SK-N-SH treated with all-trans-retinoic acid at 6 μM for 48 hours (cell line): Measurements from ENCODE around the gene BRD1.

Experiments used
- CREB5 ChIP-seq: fragments of 250-450 bp; sonication (Bioruptor Pico); IDR thresholded peaks from 2 replicates; pipeline ENCODE4 v1.5.1; 2020; ENCODE audit warnings: low read depth, mild to moderate bottlenecking, moderate library complexity
- CSDC2 ChIP-seq: fragments of 250-450 bp; sonication (Bioruptor Pico); IDR thresholded peaks from 2 replicates; pipeline ENCODE4 v1.5.0; 2020; ENCODE audit warnings: mild to moderate bottlenecking, moderate library complexity
- ESRRG ChIP-seq: fragments of 250-450 bp; sonication (Bioruptor Pico); IDR thresholded peaks from 2 replicates; pipeline ENCODE4 v1.6.1; 2021; ENCODE audit warnings: mild to moderate bottlenecking
- GLIS3 ChIP-seq: fragments of 250-450 bp; sonication (Bioruptor Pico); IDR thresholded peaks from 2 replicates; pipeline ENCODE4 v1.5.0; 2020; ENCODE audit warnings: mild to moderate bottlenecking, moderate library complexity
- ISL1 ChIP-seq: fragments of 250-450 bp; sonication (Bioruptor Pico); IDR thresholded peaks from 2 replicates; pipeline ENCODE4 v2.1.2; 2022; ENCODE audit warnings: mild to moderate bottlenecking, moderate library complexity
- OSR1 ChIP-seq: fragments of 250-450 bp; sonication (Bioruptor Pico); IDR thresholded peaks from 2 replicates; pipeline ENCODE4 v1.8.0; 2022; ENCODE audit warnings: moderate library complexity, mild to moderate bottlenecking, inconsistent platforms
- PATZ1 ChIP-seq: fragments of 250-450 bp; sonication (Bioruptor Pico); IDR thresholded peaks from 2 replicates; pipeline ENCODE4 v1.8.0; 2020; ENCODE audit warnings: mild to moderate bottlenecking, moderate library complexity, borderline replicate concordance
- RARB ChIP-seq: fragments of 250-450 bp; sonication (Bioruptor Pico); IDR thresholded peaks from 2 replicates; pipeline ENCODE4 v1.8.0; 2021; ENCODE audit warnings: mild to moderate bottlenecking, moderate library complexity
- TCF4 ChIP-seq: fragments of 250-450 bp; sonication (Bioruptor Pico); IDR thresholded peaks from 2 replicates; pipeline ENCODE4 v1.8.0; 2021; ENCODE audit warnings: mild to moderate bottlenecking, moderate library complexity, borderline replicate concordance
- ZC3H10 ChIP-seq: fragments of 250-450 bp; sonication (Bioruptor Pico); IDR thresholded peaks from 2 replicates; pipeline ENCODE4 v1.5.1; 2021; ENCODE audit warnings: mild to moderate bottlenecking, moderate library complexity
- ZFP3 ChIP-seq: fragments of 250-450 bp; sonication (Bioruptor Pico); IDR thresholded peaks from 2 replicates; pipeline ENCODE4 v1.5.0; 2020; ENCODE audit warnings: mild to moderate bottlenecking, moderate library complexity
- ZFP30 ChIP-seq: fragments of 450-650 bp; formaldehyde crosslinking; IDR thresholded peaks from 2 replicates; pipeline ENCODE4 v1.5.0; 2022; ENCODE audit warnings: mild to moderate bottlenecking, moderate library complexity
- ZNF565 ChIP-seq: fragments of 450-650 bp; formaldehyde crosslinking; conservative IDR thresholded peaks from 2 replicates; pipeline ENCODE4 v1.5.0; 2020; ENCODE audit warnings: low read depth, mild to moderate bottlenecking, moderate library complexity

GRCh38 chr22:49784630-49784971 is 43.1 kb downstream of the BRD1 start:
- no peak for TF ChIP-seq ESRRG (CRISPR knock-in tag)
- TF ChIP-seq ZNF565 (CRISPR knock-in tag), result no peak
- no peak for TF ChIP-seq CSDC2
- no peak for TF ChIP-seq ISL1 (CRISPR knock-in tag)
- no peak for TF ChIP-seq OSR1 (CRISPR knock-in tag)
- no peak for TF ChIP-seq GLIS3 (CRISPR knock-in tag)
- no peak for TF ChIP-seq CREB5 (CRISPR knock-in tag)
- no peak for TF ChIP-seq RARB (CRISPR knock-in tag)
- TF ChIP-seq TCF4, result no peak
- no peak for TF ChIP-seq PATZ1 (CRISPR knock-in tag)
- TF ChIP-seq ZFP3 (CRISPR knock-in tag), result no peak
- TF ChIP-seq ZFP30 (CRISPR knock-in tag), result no peak
- TF ChIP-seq ZC3H10, result no peak
